GM19463 (cell line): Measurements from ENCODE around the gene TTLL9.

Source experiments
- ATAC-seq: cut with Tn5 transposase; IDR thresholded peaks from one replicate; pipeline ENCODE4 v1.9.1; 2021; ENCODE audit warnings: mild to moderate bottlenecking, moderate library complexity; ENCODE audit not compliant: unreplicated experiment

Gene TTLL9

GRCh38 chr20:31877684-31878083, 7.2 kb downstream of the TTLL9 start:
- ATAC-seq: no peak

- peak; percentile 93 for ATAC-seq
These were observed 8.9 kb downstream of the TTLL9 start for GRCh38 chr20:31879143-31879987.

GRCh38 chr20:31881945-31882344, 11.5 kb downstream of the TTLL9 start:
- no peak for ATAC-seq

GRCh38 chr20:31883829-31884228, 13.4 kb downstream of the TTLL9 start:
- ATAC-seq: no peak

- ATAC-seq: no peak
These were observed 20.2 kb downstream of the TTLL9 start for GRCh38 chr20:31890646-31891045.

GRCh38 chr20:31894980-31895675, 24.7 kb downstream of the TTLL9 start:
- ATAC-seq: peak; percentile 99

GRCh38 chr20:31896049-31896448, 25.6 kb downstream of the TTLL9 start:
- no peak for ATAC-seq

- no peak for ATAC-seq
These were observed 27.1 kb downstream of the TTLL9 start for GRCh38 chr20:31897541-31897940.

- no peak for ATAC-seq
These were observed 31.2 kb downstream of the TTLL9 start for GRCh38 chr20:31901615-31902014.

GRCh38 chr20:31903627-31904386, 33.4 kb downstream of the TTLL9 start:
- no peak for ATAC-seq

GRCh38 chr20:31906001-31906400, 35.6 kb downstream of the TTLL9 start:
- no peak for ATAC-seq

- no peak for ATAC-seq
These were observed 36.6 kb downstream of the TTLL9 start for GRCh38 chr20:31907046-31907445.

- ATAC-seq: no peak
These were observed 37.6 kb downstream of the TTLL9 start for GRCh38 chr20:31908016-31908415.

- ATAC-seq: no peak
These were observed 38.0 kb downstream of the TTLL9 start for GRCh38 chr20:31908424-31908823.

- ATAC-seq: no peak
These were observed 39.0 kb downstream of the TTLL9 start for GRCh38 chr20:31909253-31910070.

GRCh38 chr20:31910071-31910803, 39.8 kb downstream of the TTLL9 start:
- ATAC-seq: no peak

GRCh38 chr20:31913431-31914157, 43.2 kb downstream of the TTLL9 start:
- ATAC-seq: no peak

- ATAC-seq: no peak
These were observed 43.7 kb downstream of the TTLL9 start for GRCh38 chr20:31914170-31914569.
